HepG2 (cell line): ENCODE measurements around the gene P3R3URF. TPM values are rescaled to one million over a fixed set of nuclear protein-coding genes. Genes with fewer than 3 reads are reported as not detected.

Source experiments
- ARID5B ChIP-seq: IDR thresholded peaks from 2 replicates; pipeline ENCODE4 v1.4.0; 2020; ENCODE audit warnings: mild to moderate bottlenecking, missing genetic modification reagents
- ATRX ChIP-seq: sonication (generic); formaldehyde crosslinking; IDR thresholded peaks from 2 replicates; pipeline ENCODE4 v1.4.0; 2020; ENCODE audit warnings: missing genetic modification reagents, borderline replicate concordance
- E2F5 ChIP-seq: sonication (generic); formaldehyde crosslinking; conservative IDR thresholded peaks from 2 replicates; pipeline ENCODE4 v1.4.0; 2020; ENCODE audit warnings: missing genetic modification reagents
- FOXA1 ChIP-seq, 2 experiments: fragments of 450-650 bp in 1 of 2; sonication (generic) in 1 of 2; formaldehyde crosslinking in 1 of 2; IDR thresholded peaks; 2 replicates each; pipeline versions ENCODE4 v1.4.0 to v1.6.1; 2016 to 2020; ENCODE audit warnings: missing genetic modification reagents in 1 of 2
- GATAD2A ChIP-seq: IDR thresholded peaks from 2 replicates; pipeline ENCODE4 v1.6.1; 2016
- GTF2F1 ChIP-seq: fragments of 150-350 bp; IDR thresholded peaks from 2 replicates; pipeline ENCODE4 v1.6.1; 2014; ENCODE audit warnings: low read length
- NR1H2 ChIP-seq: sonication (generic); formaldehyde crosslinking; IDR thresholded peaks from 2 replicates; pipeline ENCODE4 v1.8.1; 2022; ENCODE audit warnings: low read depth, missing genetic modification reagents, borderline replicate concordance
- RFX1 ChIP-seq: fragments of 450-650 bp; IDR thresholded peaks from 2 replicates; pipeline ENCODE4 v1.6.1; 2017
- SCMH1 ChIP-seq: sonication (generic); formaldehyde crosslinking; IDR thresholded peaks from 2 replicates; pipeline ENCODE4 v1.9.0; 2021; ENCODE audit warnings: missing genetic modification reagents, mild to moderate bottlenecking, borderline replicate concordance
- SRF ChIP-seq: IDR thresholded peaks from 2 replicates; pipeline ENCODE4 v1.6.1; 2011; ENCODE audit warnings: mild to moderate bottlenecking, low read depth, low read length, moderate library complexity
- TFAP4 ChIP-seq: sonication (generic); IDR thresholded peaks from 2 replicates; pipeline ENCODE4 v1.6.1; 2016; ENCODE audit warnings: low read depth, borderline replicate concordance
- THRA ChIP-seq: sonication (generic); formaldehyde crosslinking; IDR thresholded peaks from 2 replicates; pipeline ENCODE4 v1.4.0; 2020; ENCODE audit warnings: missing genetic modification reagents, borderline replicate concordance
- USF2 ChIP-seq, 2 experiments: sonication (generic) in 1 of 2; formaldehyde crosslinking in 1 of 2; IDR thresholded peaks; 2 replicates each; pipeline versions ENCODE4 v1.5.1 to v1.6.1; 2011 to 2020; ENCODE audit warnings: borderline replicate concordance in 1 of 2, low read depth in 1 of 2, low read length in 1 of 2, mild to moderate bottlenecking in 1 of 2, missing genetic modification reagents in 1 of 2, moderate library complexity in 1 of 2
- ZBTB10 ChIP-seq: sonication (generic); formaldehyde crosslinking; IDR thresholded peaks from 2 replicates; pipeline ENCODE4 v1.4.0; 2020; ENCODE audit warnings: missing genetic modification reagents, borderline replicate concordance
- ZFP36L2 ChIP-seq: sonication (generic); formaldehyde crosslinking; IDR thresholded peaks from 2 replicates; pipeline ENCODE4 v1.4.0; 2020; ENCODE audit warnings: missing genetic modification reagents
- ZNF264 ChIP-seq: sonication (generic); formaldehyde crosslinking; IDR thresholded peaks from 2 replicates; pipeline ENCODE4 v1.4.0; 2020; ENCODE audit warnings: missing genetic modification reagents
- ZNF564 ChIP-seq: sonication (generic); formaldehyde crosslinking; IDR thresholded peaks from 2 replicates; pipeline ENCODE4 v1.8.1; 2023; ENCODE audit warnings: mild to moderate bottlenecking, missing genetic modification reagents
- polyA plus RNA-seq, 8 experiments: library from polyadenylated mRNA; depleted of rRNA in 3 of 8; stranded (reverse) in 7 of 8; unstranded in 1 of 8; fragments of >200 nt; fragmentation: Illumina TruSeq in 4 of 8; extraction: Trizol in 4 of 8; gene quantifications; 2 replicates each; pipeline versions ENCODE4 v1.2.1 to v1.2.3, GENCODE V29; 2011 to 2016; ENCODE audit warnings: low read depth in 4 of 8, missing spikeins in 1 of 8, mixed read lengths in 1 of 8; ENCODE audit not compliant: insufficient read depth in 1 of 8
- total RNA-seq, 5 experiments: library from RNA; depleted of rRNA; stranded (reverse); fragments of >200 nt; fragmentation: Illumina TruSeq; extraction: Trizol; gene quantifications; 2 replicates each; pipeline ENCODE4 v1.2.3, GENCODE V29; 2016; ENCODE audit warnings: low read depth in 1 of 5

P3R3URF gene
- total and polyA plus RNA-seq, 2 of the 13 experiments (the other 11 are each of a cell fraction or from before 2014, with no cell fraction given), result not detected

- no peak for TF ChIP-seq USF2 (IDR thresholded peaks at IDR 0.05; ENCODE audit: low read depth, low read length)
- TF ChIP-seq USF2 (CRISPR knock-in tag; IDR thresholded peaks at IDR 0.05; ENCODE audit: borderline replicate concordance), result no peak
- peak; percentile 79 for TF ChIP-seq E2F5 (CRISPR knock-in tag)
- TF ChIP-seq ZNF564 (CRISPR knock-in tag), result peak; percentile 91
- TF ChIP-seq FOXA1 (IDR thresholded peaks at IDR 0.05), result no peak
- TF ChIP-seq FOXA1 (CRISPR knock-in tag; IDR thresholded peaks at IDR 0.05), result peak; percentile 4; the same call in 1 of the 2 replicates
- peak; percentile 65 for TF ChIP-seq GATAD2A (CRISPR knock-in tag)
- peak; percentile 57 for TF ChIP-seq ZBTB10 (CRISPR knock-in tag)
- TF ChIP-seq SRF, result no peak
- TF ChIP-seq ARID5B (CRISPR knock-in tag), result peak; percentile 82
- TF ChIP-seq ZFP36L2 (CRISPR knock-in tag), result peak; percentile 89
- TF ChIP-seq TFAP4, result no peak
- peak; percentile 77 for TF ChIP-seq THRA (CRISPR knock-in tag)
- TF ChIP-seq GTF2F1, result no peak
- TF ChIP-seq RFX1, result no peak
- TF ChIP-seq ZNF264 (CRISPR knock-in tag), result peak; percentile 94
- TF ChIP-seq SCMH1 (CRISPR knock-in tag), result no peak
- TF ChIP-seq NR1H2 (CRISPR knock-in tag), result no peak
- TF ChIP-seq ATRX (CRISPR knock-in tag), result no peak
Measured at GRCh38 chr1:46132529-46133180, 43.6 kb downstream of the P3R3URF start, which contains the start of gene PIK3R3 (continued).
